Colonic mucosa (tissue), 4 donors: ENCODE results near the gene PRELP. TPM values are rescaled to one million over a fixed set of nuclear protein-coding genes. Genes with fewer than 3 reads are reported as not detected.

Experiments used
- DNase-seq: peaks from one replicate; pipeline ENCODE4 v3.0.0-alpha.2; 2020
- H3K27ac ChIP-seq: fragments of 200-600 bp; one replicate; pipeline ENCODE4 v1.8.0; 2021
- H3K27me3 ChIP-seq: fragments of 200-600 bp; one replicate; pipeline ENCODE4 v1.8.0; 2021
- H3K36me3 ChIP-seq: fragments of 200-600 bp; one replicate; pipeline ENCODE4 v1.8.0; 2021
- H3K4me1 ChIP-seq: fragments of 200-600 bp; one replicate; pipeline ENCODE4 v1.8.0; 2021; ENCODE audit warnings: mild to moderate bottlenecking
- H3K4me3 ChIP-seq: fragments of 200-600 bp; one replicate; pipeline ENCODE4 v1.8.0; 2021
- H3K9ac ChIP-seq, 2 donors: one replicate each; pipeline ENCODE4 v1.7.0; 2013; ENCODE audit warnings: control low read depth in 2 of 2, low read depth in 2 of 2, low read length in 2 of 2
- H3K9me3 ChIP-seq: fragments of 200-600 bp; one replicate; pipeline ENCODE4 v1.8.0; 2021
- intact Hi-C: fragments of 100-400 bp; cut with DNase I; formaldehyde crosslinking; loops from one replicate; pipeline ENCODE4 v1.14.1; 2022
- total RNA-seq, 2 donors: library from RNA; stranded (reverse); fragmentation: NEBNext Ultra II Directional in 1 of 2; extraction: Animal tissue kit (Norgen Biotek cat#: 25700) in 1 of 2; gene quantifications; one replicate each; pipeline ENCODE4 v1.2.1, GENCODE V29; 2021
- TF ChIP-seq, protein P1 (sequence below): fragments of 200-600 bp; IDR thresholded peaks from one replicate; pipeline ENCODE4 v1.8.0; 2022; ENCODE audit warnings: antibody characterized with exemption, mild to moderate bottlenecking
- donor health status: healthy.
- donor health status: DM: no; HTN: no; CAD: no.
- donor health status: DM: no; HTN: no; CAD: no.

Gene PRELP
- 1 to 10 TPM; 2.4 to 9.3 TPM for total RNA-seq

DNA sequence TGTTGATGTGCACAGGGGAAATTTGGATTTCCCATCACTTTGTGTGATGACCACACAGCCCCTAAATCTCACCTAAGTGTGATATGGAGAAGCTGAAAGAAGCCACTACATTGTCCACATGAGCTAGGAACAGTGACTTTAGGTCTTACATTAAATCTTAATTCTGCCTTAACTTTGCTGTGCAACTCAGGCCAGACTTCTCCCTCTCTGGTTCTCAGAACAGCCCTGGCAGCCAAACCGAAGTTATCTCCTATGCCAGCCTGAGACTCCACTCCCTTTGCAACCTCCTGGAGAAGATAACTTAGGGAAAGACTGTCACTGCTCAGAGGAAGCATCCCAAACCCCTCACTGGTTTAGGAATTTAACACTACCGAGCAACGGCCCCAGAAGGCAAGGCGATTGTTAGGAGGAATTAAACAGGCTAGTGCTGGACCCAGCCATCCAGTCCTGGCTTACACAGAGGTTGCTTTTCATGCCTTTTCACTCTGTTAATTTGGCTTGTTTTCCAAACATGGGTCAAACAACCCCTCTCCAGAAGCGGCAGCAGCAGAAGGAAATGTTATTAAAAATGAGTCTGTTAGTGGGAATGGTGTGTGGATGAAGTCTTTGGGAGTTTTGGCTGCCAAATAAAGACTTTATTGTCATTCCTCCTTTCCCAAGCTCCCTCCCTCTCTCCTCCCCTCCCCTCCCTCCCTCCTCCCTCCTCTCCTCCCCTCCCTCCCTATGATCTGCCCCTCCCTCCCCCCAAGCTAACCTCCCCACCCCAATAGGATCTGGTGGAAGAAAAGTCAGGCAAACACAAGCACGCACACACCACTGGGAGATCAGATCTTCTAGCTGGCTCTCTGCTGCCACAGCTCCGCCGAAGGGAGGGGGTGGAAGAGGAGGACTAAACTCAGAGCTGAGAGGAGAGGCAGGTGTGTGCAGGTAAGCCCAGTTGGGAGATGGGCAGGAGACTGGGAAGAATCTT is at the start of gene PRELP:
Gene PRELP, plus strand, starts transcription at position 795 of the 970 bp plus-strand sequence. CDS start 7,379 bp downstream, outside the sequence.
- H3K27me3 ChIP-seq = no peaks in the 10 kb centered on the region
- H3K27ac ChIP-seq = no peak within 1 kb of the TSS
- H3K36me3 ChIP-seq = no peaks in the 10 kb centered on the region
- no peaks in the 10 kb centered on the region for H3K9me3 ChIP-seq
- intact Hi-C loops = no loop called here
- H3K9ac ChIP-seq = peak within 1 kb of the TSS; percentile 13 to 51
- TF ChIP-seq, protein P1, sequence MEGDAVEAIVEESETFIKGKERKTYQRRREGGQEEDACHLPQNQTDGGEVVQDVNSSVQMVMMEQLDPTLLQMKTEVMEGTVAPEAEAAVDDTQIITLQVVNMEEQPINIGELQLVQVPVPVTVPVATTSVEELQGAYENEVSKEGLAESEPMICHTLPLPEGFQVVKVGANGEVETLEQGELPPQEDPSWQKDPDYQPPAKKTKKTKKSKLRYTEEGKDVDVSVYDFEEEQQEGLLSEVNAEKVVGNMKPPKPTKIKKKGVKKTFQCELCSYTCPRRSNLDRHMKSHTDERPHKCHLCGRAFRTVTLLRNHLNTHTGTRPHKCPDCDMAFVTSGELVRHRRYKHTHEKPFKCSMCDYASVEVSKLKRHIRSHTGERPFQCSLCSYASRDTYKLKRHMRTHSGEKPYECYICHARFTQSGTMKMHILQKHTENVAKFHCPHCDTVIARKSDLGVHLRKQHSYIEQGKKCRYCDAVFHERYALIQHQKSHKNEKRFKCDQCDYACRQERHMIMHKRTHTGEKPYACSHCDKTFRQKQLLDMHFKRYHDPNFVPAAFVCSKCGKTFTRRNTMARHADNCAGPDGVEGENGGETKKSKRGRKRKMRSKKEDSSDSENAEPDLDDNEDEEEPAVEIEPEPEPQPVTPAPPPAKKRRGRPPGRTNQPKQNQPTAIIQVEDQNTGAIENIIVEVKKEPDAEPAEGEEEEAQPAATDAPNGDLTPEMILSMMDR = no peak
- H3K4me3 ChIP-seq = no peak within 1 kb of the TSS
- H3K4me1 ChIP-seq = peaks cover 1% of the 10 kb centered on the region
- peak; percentile 52 for DNase-seq

DNA sequence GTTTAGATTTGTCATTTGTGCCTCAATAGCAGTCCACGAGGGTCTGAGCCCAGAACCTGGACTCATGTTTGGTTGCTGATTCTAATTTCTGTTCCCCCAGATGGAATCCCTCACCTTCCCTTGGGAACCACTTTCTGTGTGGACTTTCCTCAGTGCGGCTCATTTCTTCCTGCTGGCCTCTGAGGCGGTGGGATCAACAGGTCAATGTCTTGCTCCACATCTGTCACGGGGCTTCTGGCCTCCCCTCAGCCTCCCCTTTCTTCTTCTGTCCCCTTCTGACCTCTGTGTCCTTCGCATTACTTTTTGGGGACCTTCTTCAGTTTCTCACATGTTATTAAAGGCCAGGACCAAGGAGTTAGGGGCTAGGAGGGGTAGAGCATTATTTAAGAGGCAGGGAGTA is 49.2 kb upstream of the PRELP start:
- no peak for DNase-seq
- Histone ChIP-seq H3K4me1 (peaks cover 18% of the 10 kb centered on the region), H3K27ac (peak overlapping the region; percentile 86), H3K9ac (peak overlapping the region; percentile 51 to 94), H3K4me3 (no peak overlapping the region), H3K27me3 (no peaks in the 10 kb centered on the region), H3K36me3 (no peaks in the 10 kb centered on the region), H3K9me3 (no peaks in the 10 kb centered on the region)
- intact Hi-C loops = no loop called here
- TF ChIP-seq, protein P1 = no peak

DNA sequence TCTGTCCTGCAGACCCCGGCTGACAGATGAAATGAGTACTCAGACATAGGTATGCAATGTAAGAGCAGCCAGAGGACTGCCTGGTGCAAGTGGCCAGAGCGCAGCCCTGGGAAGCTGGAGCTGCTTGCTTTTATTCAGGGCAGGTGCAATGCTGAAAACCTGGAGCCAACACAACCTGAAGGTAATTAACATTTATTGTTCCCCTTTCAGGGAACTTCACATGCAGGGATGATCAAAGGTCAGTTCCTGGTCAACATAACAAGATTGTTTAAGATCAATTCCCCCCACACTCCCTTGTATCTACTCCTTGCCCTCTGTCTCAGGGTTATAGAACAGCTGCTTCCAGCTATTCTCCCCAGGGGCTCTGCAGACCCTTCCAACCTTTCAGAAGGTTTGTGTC is 48.7 kb upstream of the PRELP start:
- Histone ChIP-seq H3K27ac (peak overlapping the region; percentile 86), H3K27me3 (no peaks in the 10 kb centered on the region), H3K9ac (peak overlapping the region; percentile 51 to 94), H3K4me3 (peak overlapping the region; percentile 36), H3K4me1 (peaks cover 18% of the 10 kb centered on the region), H3K9me3 (no peaks in the 10 kb centered on the region), H3K36me3 (no peaks in the 10 kb centered on the region)
- peak; percentile 81 for DNase-seq
- intact Hi-C loops = no loop called here
- TF ChIP-seq, protein P1 = no peak

DNA sequence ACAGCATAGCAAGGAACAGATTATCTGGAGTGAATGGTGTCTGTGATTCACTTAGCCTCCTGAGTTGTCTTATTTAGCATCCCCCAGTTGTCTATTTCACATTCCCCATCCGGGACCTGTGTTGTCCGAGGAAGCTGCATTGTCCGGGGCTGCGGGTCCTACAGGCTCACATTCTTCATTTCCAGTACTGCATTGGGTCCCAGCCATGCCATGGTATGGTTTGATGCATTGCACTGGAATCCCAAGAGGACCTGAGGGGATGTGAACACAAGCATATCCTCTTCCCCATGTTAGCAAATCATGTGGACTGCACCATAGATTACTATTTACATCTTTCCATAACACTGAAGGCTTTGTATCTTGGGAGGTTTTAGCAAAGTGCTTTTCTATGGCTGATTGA is 48.2 kb upstream of the PRELP start:
- no peak for DNase-seq
- Histone ChIP-seq H3K36me3 (no peaks in the 10 kb centered on the region), H3K9me3 (no peaks in the 10 kb centered on the region), H3K4me1 (peaks cover 18% of the 10 kb centered on the region), H3K27ac (peak overlapping the region; percentile 86), H3K27me3 (no peaks in the 10 kb centered on the region), H3K9ac (peak overlapping the region in 1 of 2 donors; percentile 94), H3K4me3 (peak overlapping the region; percentile 36)
- intact Hi-C loops = no loop called here
- TF ChIP-seq, protein P1 = no peak

DNA sequence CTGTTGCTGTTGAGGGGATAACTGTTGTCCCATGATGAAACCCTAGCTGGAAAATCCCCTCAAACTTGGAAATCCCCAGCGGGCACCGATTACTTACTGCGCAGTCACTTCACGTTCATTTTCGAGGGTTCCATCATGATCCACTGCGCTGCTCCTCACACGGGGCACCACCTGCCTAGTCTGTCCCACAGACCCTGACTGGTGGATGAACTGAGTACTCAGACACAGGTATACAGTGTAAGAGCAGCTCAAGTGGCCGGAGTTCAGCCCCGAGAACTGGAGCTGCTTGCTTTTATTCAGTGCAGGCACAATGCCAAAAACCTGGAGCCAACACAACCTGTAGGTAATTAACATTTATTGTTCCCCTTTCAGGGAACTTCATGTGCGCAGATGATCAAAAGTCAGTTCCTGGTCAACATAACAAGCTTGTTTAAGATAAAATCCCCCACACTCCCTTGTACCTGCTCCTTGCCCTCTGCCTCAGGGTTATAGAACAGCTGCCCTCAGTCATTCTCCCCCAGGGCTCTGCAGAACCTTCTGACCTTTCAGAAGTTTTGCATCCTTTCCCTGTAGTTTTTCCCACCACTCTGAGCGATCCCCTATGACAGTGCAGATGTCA is 46.5 kb upstream of the PRELP start:
- TF ChIP-seq, protein P1 = no peak
- Histone ChIP-seq H3K27me3 (no peaks in the 10 kb centered on the region), H3K9me3 (no peaks in the 10 kb centered on the region), H3K9ac (peak overlapping the region; percentile 67 to 94), H3K27ac (peak overlapping the region; percentile 86), H3K4me1 (peaks cover 18% of the 10 kb centered on the region), H3K36me3 (no peaks in the 10 kb centered on the region), H3K4me3 (peak overlapping the region; percentile 36)
- DNase-seq = peak; percentile 83
- intact Hi-C loops = no loop called here
